ENCODE data around the gene HYAL1. TPM values are rescaled to one million over a fixed set of nuclear protein-coding genes. Genes with fewer than 3 reads are reported as not detected.
"Not testable (repeated sequence)": the region's sequence is repeated elsewhere in the genome, so short reads cannot be mapped to it uniquely, and the experiment has no call there.

The HYAL1 gene
- total RNA-seq, 1 experiment from 2014 or later: 6.2 TPM

DNA sequence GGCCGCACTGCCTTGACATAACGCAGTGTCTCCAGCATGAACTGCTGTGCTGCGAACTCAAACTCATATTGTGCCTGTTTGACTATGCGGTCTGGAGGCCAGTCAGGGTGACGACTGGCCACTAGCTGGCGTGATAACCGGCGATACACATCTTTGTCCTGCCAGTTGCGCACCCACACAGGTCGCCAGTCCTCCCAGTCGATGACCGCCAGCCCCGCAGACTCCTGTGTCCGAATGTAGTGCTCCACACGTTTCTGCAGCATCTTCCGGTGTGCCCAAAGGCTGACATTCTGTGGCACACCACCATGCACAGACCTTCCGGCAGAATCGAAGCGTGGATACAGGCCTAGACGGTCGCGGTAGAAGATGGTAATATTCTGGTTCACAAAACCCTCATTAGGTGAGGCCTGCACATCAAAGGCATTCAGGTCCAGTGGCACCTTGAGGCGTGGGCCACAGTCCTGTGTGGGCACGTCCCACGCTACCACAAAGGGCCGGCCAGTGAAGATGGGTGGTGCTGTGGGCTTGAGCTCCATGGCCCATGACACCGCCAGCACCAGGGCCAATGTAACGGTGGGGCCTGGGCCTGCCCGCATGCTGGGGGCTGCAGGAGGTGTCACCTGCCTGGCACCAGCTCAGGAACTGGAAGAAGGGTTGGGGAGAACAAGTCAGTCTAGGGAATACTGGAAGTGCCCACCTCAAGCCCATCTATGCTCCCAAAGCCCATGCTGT, 16.7 kb upstream of the HYAL1 start:
- DNase-seq (ENCODE audit: extremely low read depth, low read depth): no peak

DNA sequence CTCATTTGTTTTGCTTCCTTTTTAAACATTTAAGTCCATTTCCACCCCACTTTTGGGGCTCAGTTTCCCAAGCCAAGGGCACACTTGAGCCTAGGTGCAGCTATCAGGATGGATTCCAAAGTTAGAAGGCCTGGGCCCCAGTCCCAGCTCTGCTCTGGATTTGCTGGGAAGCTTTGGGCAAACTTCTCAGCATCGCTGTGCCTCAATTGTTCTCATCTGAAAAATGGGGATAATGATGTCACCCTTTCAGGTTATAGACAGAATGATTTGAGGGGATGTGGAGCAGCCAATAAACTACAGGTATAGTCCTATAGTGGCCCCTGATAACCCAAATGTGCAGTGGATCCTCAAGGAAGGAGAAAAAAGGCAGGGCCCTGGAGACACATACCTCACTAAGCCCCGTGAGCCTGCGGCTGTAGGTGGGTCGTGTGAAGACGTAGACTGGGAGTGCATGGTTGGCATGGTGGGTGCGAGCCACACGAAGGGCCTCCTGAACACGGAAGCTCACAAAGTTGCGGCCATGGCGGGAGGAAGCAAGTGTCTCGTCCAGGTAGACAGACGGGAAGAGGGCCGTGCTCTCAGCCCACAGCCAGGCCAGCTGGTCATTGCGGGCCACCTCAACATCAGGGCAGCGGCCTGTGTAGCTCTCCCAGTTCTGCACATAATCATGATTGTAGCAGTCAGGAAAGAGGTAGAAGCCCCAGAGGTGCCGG, 16.0 kb upstream of the HYAL1 start:
- DNase-seq (ENCODE audit: extremely low read depth, low read depth): no peak

- no peak for DNase-seq (ENCODE audit: extremely low read depth, low read depth)
These were observed 15.2 kb upstream of the HYAL1 start for GRCh38 chr3:50318615-50319014.

- no peak for DNase-seq (ENCODE audit: extremely low read depth, low read depth)
These were observed 14.8 kb upstream of the HYAL1 start for GRCh38 chr3:50318163-50318562.

GRCh38 chr3:50317300-50317699, 13.9 kb upstream of the HYAL1 start:
- DNase-seq (ENCODE audit: extremely low read depth, low read depth): no peak

GRCh38 chr3:50316657-50317242, 13.4 kb upstream of the HYAL1 start:
- no peak for DNase-seq (ENCODE audit: extremely low read depth, low read depth)

- DNase-seq (ENCODE audit: extremely low read depth, low read depth): no peak
These were observed 11.4 kb upstream of the HYAL1 start for GRCh38 chr3:50314816-50315215.

GRCh38 chr3:50314342-50314741, 11.0 kb upstream of the HYAL1 start:
- DNase-seq (ENCODE audit: extremely low read depth, low read depth): no peak

- DNase-seq (ENCODE audit: extremely low read depth, low read depth): not testable (repeated sequence)
These were observed 8.7 kb upstream of the HYAL1 start for GRCh38 chr3:50312041-50312440.

GRCh38 chr3:50304601-50305000, 1.2 kb upstream of the HYAL1 start:
- DNase-seq (ENCODE audit: extremely low read depth, low read depth): no peak

GRCh38 chr3:50302095-50303012, 1.0 kb downstream of the HYAL1 start:
- DNase-seq (ENCODE audit: extremely low read depth, low read depth): no peak

GRCh38 chr3:50300681-50301254, 2.6 kb downstream of the HYAL1 start:
- no peak for DNase-seq (ENCODE audit: extremely low read depth, low read depth)

GRCh38 chr3:50299929-50300680, 3.3 kb downstream of the HYAL1 start:
- peak; percentile 52 for DNase-seq (ENCODE audit: extremely low read depth, low read depth)

GRCh38 chr3:50299638-50299928, 3.8 kb downstream of the HYAL1 start:
- DNase-seq (ENCODE audit: extremely low read depth, low read depth): no peak

DNA sequence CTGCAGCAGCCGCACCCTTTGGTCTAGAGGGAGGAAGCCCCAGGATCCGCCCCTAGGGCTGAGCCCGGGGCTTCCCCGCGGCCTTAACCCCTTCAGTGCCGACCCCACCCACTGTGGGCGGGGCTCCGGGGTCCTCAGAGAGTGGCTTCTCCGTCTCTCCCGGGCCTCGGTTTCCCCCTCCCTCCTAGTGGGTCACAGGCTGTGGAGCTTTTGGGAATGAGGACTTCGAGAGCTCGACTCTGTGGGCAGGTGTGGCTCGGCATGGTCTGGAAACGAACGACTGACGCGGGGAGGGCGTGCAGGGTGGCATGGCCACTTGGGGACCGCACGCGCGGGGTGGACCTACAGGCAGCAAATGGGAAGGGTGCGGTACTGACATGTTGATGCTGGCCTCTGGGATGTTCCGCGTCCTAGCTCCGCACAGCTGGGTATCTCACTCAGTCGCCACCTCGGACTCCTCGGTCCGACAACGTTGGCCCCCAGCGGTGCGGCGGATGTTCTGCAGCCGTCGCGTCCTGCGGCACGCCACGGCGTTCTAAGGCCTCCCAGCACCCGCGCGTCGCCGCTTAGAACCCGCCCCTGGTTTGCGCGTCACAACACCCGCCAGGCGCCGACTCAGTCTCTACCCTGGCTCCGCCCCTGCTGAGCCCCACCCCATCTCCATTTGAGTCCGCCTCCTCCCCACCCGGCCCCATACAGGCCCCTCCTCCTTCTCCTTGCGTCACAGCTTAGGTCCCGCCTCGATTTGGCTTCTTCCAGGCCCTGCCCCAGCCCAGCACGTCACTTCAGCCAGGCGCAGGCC, 4.3 kb downstream of the HYAL1 start, which contains the start of the genes HYAL3 and NAA80:
TSS of gene HYAL3 (minus strand) at position 570 of the 802 bp plus-strand sequence. CDS start 3,803 bp downstream, outside the sequence.
TSS of gene NAA80 (minus strand) at position 570 of the 802 bp plus-strand sequence. CDS start 1,942 bp downstream, outside the sequence.
- peak; percentile 98 for DNase-seq (ENCODE audit: extremely low read depth, low read depth)

DNA sequence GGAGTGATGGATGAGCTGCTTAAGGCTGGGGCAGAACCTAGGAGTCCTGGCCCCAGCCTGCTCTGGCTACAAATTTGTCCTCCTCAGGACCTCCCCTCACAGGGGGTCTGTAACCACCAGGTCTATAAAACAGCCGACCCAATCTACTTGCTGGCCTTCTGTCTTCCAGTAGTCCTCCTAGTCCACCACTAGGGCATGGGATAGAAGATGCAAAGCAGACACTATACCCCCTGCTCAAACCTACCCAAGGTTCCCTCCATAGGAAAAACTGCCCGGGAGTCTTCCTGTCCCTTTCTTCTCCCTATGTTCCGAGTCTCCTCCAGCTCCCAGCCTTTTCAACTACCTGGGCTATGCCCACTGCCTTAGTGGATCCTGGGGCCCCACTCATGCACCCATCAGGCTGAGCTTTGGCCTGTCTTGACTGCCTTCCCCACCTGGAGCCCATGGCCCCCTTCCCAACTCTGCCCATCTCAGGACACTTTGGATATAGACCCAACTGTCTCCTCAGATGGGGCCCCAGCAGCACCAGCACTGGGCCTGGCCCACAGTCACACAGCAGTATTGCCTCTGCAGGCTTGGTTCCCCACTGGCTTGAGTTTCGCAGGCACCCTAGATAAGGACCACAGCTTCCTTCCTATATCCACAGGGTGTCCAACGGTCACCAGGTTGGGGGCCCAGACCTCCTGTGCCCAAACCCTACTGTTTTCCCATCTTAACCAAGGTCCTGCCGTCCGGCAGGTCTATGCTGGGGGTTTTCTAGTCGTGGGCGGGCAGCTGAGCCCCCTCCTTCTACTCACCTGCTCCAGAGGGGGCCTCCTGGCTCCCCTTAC, 5.3 kb downstream of the HYAL1 start:
- no peak for DNase-seq (ENCODE audit: extremely low read depth, low read depth)

- no peak for DNase-seq (ENCODE audit: extremely low read depth, low read depth)
These were observed 6.0 kb downstream of the HYAL1 start for GRCh38 chr3:50297384-50297775.

Data from NCI-H460 (cell line).